ENCODE results near the gene FBXW12. TPM values are rescaled to one million over a fixed set of nuclear protein-coding genes. Genes with fewer than 3 reads are reported as not detected.

FBXW12 gene
- total RNA-seq, 1 donor from 2014 or later: 2.5 TPM

- DNase-seq: no peak
Observed at GRCh38 chr3:48409291-48410201, 37.5 kb downstream of the FBXW12 start.

- no peak for DNase-seq
Observed at GRCh38 chr3:48410205-48411040, 38.4 kb downstream of the FBXW12 start.

DNA sequence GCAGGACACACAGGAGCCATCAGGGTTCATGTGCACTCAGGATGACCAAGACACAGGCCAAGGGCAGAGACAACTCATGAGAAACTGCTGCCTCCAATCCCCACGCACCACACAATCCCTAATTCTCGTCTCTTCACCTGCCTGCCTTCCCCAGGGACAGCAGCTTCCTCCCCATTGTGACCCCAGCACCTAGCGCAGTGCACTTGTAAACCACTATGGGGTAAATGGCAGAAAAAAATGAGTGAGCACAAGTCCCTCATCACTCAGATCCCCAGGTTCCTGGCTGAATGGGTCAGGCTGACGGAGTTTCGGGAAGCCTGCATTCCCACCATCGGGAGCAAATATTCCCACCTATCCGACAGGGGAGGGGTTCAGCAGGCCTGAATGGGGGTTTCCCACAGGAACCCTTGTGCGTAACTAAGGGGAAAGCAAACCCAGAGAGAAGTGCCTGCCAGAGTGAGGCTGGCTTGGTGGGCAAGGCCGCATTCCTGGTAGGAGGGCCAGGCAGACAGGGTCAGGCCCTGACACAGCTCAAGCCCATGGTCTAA lies 39.1 kb downstream of the FBXW12 start:
- DNase-seq: no peak

DNA sequence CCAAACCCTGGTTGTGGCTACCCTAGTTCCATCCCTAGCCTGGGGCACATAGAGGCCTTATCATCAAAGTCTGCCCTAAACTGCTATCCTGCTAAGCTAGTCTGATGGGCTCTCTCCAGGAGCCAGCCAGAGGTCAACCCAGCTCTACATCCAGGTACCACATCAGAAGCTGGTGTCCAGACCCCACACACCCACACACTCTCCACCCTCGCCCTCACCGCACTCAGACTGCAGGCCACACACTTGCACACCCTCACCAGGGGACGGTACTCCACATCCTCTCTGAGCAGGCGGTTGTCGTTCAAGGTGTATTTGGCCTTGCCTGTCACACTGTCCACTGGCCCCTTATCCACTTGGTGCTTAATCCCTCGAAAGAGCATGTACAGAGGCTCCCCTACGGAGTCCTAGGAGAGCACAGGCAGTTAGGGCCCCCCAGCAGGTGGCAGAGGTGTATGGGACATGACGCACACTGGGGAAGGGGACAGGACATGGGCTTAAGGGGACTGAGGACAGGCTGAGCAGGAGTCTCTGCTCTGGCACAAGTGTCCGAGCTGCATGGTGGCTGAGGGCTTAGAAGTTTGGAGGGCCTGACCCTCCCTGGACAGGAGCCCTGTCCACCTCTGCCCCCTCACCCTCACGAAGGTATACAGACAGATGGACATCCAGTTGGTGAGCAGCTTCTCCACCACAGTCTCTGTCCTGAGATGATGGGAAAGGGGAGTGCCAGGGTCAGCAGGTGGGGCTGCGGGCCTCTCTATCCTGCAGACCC lies 39.8 kb downstream of the FBXW12 start:
- DNase-seq: no peak

DNA sequence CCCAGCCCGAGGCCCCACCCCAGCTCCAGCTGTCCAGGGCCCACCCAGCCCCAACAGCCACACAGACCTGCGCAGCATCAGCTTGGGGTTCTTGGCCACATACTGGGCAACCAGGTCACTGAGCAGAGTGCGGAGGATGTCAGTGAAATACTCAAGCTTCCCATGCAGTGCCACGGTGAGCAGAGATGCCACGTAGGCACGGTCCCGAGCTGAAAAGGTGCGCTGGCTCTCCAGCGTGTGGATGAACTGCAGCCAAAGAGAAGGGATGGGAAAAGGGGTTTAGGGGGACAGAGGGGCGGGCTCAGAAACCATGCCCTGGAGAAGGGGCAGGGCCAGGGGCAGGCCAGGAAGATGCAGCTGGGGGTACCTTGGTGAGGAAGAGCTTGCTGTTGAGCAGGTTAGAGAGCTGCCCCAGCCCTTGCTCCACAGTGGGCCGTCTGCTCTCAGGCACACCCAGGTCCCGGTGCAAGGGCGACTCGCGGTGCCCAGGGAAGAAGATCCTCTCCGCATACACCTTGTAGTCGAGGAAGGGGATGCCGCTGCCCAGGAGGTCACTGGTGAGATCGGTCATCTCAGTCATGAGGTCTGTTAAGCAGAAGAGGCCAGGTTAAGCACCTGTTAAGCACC lies 40.5 kb downstream of the FBXW12 start:
- DNase-seq: no peak

DNA sequence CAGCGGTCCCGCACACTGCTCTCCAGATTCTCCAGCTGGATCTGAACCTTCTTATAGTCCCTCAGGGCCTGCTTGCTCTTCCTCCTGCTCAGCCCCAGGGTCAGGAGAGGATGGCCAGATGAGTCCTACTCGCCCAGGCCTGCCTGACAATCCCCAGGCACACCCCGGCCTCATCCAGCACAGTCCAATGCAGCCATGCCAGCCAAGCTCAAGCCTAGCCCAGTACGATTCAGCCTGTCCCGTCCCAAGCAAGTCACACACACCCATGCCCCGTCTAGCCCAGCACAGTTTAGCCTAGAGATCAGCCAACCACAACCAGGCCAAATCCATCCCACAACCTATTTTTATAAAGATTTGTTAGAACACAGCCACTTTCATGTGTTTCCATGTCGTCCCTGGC lies 41.1 kb downstream of the FBXW12 start:
- DNase-seq: no peak

DNA sequence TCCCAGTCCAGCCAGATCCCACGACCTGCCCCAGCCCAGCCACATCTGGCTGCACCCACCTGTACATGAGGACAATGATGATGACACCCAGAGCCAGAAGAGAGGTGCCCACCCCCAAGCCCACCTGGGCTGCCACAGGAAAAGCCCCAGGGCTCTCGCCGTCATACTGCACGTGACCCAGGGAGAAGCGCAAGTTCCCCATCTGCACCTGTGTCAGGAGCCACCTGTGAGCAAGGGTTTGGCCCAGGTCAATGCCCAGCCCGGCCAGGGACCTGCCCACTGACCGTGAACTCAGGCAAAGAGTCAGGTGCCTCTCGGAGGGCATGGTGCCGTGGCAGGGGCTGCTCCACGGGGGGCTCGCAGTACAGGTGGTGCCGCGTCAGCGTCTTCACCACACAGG lies 41.6 kb downstream of the FBXW12 start:
- DNase-seq: no peak

DNA sequence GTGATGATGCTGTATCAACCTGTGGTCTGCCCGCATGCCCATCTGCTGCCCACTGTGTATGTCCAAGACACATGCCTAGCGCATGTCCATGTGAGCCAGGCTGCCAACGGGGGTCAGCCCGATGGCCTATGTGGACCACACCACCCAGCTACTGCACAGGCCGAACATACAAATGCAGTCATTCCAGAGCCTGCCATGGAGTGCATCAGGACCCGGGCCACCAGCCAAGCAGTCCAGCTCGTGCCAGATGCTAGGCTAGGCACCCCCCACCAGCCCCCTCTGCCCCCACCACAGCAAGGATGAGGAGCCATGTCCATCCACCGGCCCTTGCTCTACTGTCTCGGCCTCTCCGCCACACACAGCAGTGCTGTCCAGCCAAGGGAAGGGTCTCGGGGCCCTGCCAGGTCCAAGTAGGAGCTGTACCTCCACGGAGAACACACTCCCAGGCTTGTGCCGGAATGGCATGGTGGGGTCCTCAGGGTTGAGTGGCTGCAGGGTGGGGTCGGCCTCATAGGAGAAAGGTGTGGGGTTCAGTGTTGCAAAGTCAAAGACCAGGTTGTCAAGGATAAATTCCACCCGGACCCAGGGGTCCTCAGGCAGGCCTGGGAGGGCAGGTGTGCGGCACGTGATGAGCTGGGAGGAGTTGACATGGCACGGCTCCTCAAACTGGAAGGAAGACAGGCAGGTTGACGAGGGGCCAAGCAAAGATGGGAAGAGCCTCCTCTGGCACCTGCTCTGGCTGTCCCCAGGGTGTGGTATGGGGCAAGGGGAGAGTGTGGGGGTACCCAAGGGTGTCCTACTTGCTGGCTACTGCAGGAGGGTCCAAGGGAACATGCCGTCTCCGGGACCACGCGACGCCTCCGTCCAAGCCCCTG lies 42.6 kb downstream of the FBXW12 start:
- no peak for DNase-seq

- no peak for DNase-seq
Observed at GRCh38 chr3:48415251-48415953, 43.4 kb downstream of the FBXW12 start.

GRCh38 chr3:48416091-48416505 lies 44.1 kb downstream of the FBXW12 start:
- DNase-seq: no peak

GRCh38 chr3:48416546-48416945 lies 44.5 kb downstream of the FBXW12 start:
- no peak for DNase-seq

- DNase-seq: no peak
Observed at GRCh38 chr3:48417529-48418108, 45.6 kb downstream of the FBXW12 start.

- no peak for DNase-seq
Observed at GRCh38 chr3:48418140-48418539, 46.1 kb downstream of the FBXW12 start.

GRCh38 chr3:48418651-48419050 lies 46.6 kb downstream of the FBXW12 start:
- no peak for DNase-seq

DNA sequence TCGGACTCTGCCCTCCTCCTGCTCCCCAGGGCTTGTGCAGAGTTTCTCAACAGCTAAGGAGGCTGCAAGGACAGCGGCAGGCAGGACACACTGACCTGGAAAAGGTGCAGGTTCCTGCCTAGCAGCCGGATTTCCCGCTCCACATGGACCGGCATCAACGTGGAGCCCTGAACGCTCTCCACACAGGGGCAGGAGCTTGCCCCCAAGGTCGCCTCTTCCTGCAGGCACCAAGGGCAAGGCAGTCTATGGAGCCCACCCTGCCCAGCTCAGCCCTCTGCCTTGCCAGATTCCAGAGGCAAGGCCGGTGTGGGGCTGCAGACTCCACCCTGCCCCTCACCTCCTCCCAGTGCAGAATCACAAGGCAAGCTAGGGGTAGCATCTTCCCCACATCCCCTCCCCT lies 47.1 kb downstream of the FBXW12 start:
- no peak for DNase-seq

GRCh38 chr3:48419597-48419996 lies 47.6 kb downstream of the FBXW12 start:
- no peak for DNase-seq

GRCh38 chr3:48420561-48420960 lies 48.5 kb downstream of the FBXW12 start:
- DNase-seq: no peak

DNA sequence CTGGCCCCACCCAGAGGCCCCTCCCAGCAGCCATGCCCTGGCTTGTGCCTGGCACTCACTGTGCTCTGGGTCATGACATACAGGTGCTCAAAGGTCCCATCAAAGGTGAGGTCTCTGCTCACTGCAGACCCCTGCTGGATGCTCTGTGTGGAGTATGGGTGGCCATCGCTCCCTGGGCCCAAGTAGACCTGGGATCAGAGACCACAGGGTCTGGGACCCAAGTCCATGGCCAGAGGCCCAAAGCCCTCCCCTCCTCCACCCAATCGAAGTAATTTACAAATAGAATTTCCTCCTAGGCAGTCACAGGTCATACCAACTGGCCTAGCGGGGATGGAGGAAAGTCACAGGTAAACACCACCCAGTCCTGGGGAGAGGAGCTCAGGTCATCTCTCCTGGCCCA lies 50.3 kb downstream of the FBXW12 start:
- DNase-seq: no peak

DNA sequence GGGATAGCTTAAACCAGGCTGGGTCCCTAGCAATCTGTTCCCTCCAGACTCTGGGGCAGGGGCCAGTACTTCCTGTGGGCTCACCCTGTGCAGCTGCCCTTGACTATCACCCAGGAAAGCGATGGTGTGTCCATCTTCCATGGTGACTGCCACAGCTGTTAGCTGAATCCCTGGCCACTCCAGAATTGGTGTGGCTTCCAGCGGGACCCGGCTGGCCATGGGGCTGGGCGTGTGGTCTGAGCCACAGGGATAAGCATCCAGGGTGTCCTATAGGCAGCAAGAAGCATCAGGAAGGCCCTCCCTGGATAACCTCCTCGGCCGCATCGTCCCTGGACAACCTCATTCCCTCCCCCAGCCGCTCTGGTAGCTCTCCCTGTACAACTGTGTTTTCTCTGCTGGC lies 50.7 kb downstream of the FBXW12 start:
- no peak for DNase-seq
